GM12878 (cell line): ENCODE results near the gene SF1. TPM values are rescaled to one million over a fixed set of nuclear protein-coding genes. Genes with fewer than 3 reads are reported as not detected.

Experiments used
- ATAC-seq: fragments of 200-7000 bp; cut with Tn5 transposase; 3 replicates; pipeline ENCODE4 v1.9.1; 2020; ENCODE audit warnings: mild to moderate bottlenecking, moderate library complexity
- BruUV-seq: library from RNA; stranded (reverse); fragments of 400-500 nt; replicated peaks from 2 replicates; lab custom pipeline; 2021; lab: Mats Ljungman, UMichigan
- CTCF ChIA-PET: fragments of 300-600 bp; sonication (Branson Sonifier 250); formaldehyde crosslinking; extraction: SDS; loops from one replicate; lab custom pipeline; 2021; ENCODE audit warnings: inconsistent platforms; lab: Yijun Ruan, JAX
- POLR2A ChIA-PET: fragments of 350-600 bp; formaldehyde crosslinking; extraction: SDS; loops from one replicate; lab custom pipeline; 2021; ENCODE audit warnings: inconsistent platforms; lab: Charles Lee
- RAD21 ChIA-PET: fragments of 300-600 bp; sonication (Branson Sonifier 250); formaldehyde crosslinking; loops from one replicate; lab custom pipeline; 2023; ENCODE audit warnings: antibody characterized with exemption; ENCODE audit not compliant: unreplicated experiment; lab: Charles Lee
- SMC1A ChIA-PET: fragments of 300-600 bp; sonication (Branson Sonifier 250); formaldehyde crosslinking; loops from one replicate; lab custom pipeline; 2023; ENCODE audit not compliant: unreplicated experiment, uncharacterized antibody; lab: Charles Lee
- DNase-seq: peaks from one replicate; pipeline ENCODE4 v3.0.0-alpha.2; 2011; ENCODE audit warnings: low read depth, low spot score
- FAIRE-seq: peaks from 3 replicates; lab custom pipeline; 2011; peaks lifted over from hg19 to GRCh38; lab: Jason Lieb, UNC
- H2AFZ ChIP-seq: 2 replicates; pipeline ENCODE4 v1.6.0; 2011; ENCODE audit warnings: low read depth, low read length, control low read depth; ENCODE audit not compliant: control insufficient read depth
- H3K27ac ChIP-seq: 2 replicates; pipeline ENCODE4 v1.5.1; 2011; ENCODE audit warnings: control low read depth; ENCODE audit not compliant: control insufficient read depth, insufficient read depth
- H3K27me3 ChIP-seq, 2 experiments: replicated peaks in 1 of 2; 2 replicates each; pipeline versions ENCODE4 v1.6.0 to v1.6.1; 2011; ENCODE audit warnings: low read length in 1 of 2; ENCODE audit not compliant: control insufficient read depth in 2 of 2, insufficient read depth in 2 of 2
- H3K36me3 ChIP-seq, 2 experiments: 2 replicates each; pipeline ENCODE4 v1.5.1; 2011; ENCODE audit warnings: low read length in 1 of 2; ENCODE audit not compliant: control insufficient read depth in 2 of 2, insufficient read depth in 2 of 2
- H3K4me1 ChIP-seq: 2 replicates; pipeline ENCODE4 v1.6.1; 2011; ENCODE audit warnings: mild to moderate bottlenecking, low read length, moderate library complexity, mixed read lengths; ENCODE audit not compliant: control insufficient read depth, insufficient read depth
- H3K4me2 ChIP-seq: 2 replicates; pipeline ENCODE4 v1.6.0; 2011; ENCODE audit warnings: control low read depth; ENCODE audit not compliant: control insufficient read depth, insufficient read depth
- H3K4me3 ChIP-seq: fragments of 200-600 bp; sonication (generic); 2 replicates; pipeline ENCODE4 v1.5.1; 2016
- H3K79me2 ChIP-seq: 2 replicates; pipeline ENCODE4 v1.6.0; 2011; ENCODE audit warnings: low read length; ENCODE audit not compliant: control insufficient read depth, insufficient read depth
- H3K9ac ChIP-seq: 2 replicates; pipeline ENCODE4 v1.8.0; 2011; ENCODE audit warnings: low read length, control low read depth, mixed read lengths; ENCODE audit not compliant: control insufficient read depth, insufficient read depth
- H3K9me3 ChIP-seq: replicated peaks from 3 replicates; pipeline ENCODE4 v1.5.1; 2011; ENCODE audit warnings: mild to moderate bottlenecking, low read length; ENCODE audit not compliant: control insufficient read depth, insufficient read depth
- H4K20me1 ChIP-seq: 2 replicates; pipeline ENCODE4 v1.6.0; 2011; ENCODE audit not compliant: control insufficient read depth, insufficient read depth
- JUNB ChIP-seq: IDR thresholded peaks from 2 replicates; pipeline ENCODE4 v1.6.1; 2016; ENCODE audit warnings: antibody characterized with exemption, mild to moderate bottlenecking
- MAX ChIP-seq: IDR thresholded peaks from 2 replicates; pipeline ENCODE4 v1.6.1; 2012; ENCODE audit warnings: low read depth, low read length, improper control_type of control experiment
- MYC ChIP-seq: IDR thresholded peaks from 2 replicates; pipeline ENCODE4 v1.6.1; 2011; ENCODE audit warnings: mild to moderate bottlenecking, low read length, moderate library complexity, inconsistent platforms; ENCODE audit not compliant: insufficient read depth, insufficient replicate concordance, insufficient read length, severe bottlenecking
- NBN ChIP-seq: fragments of 450-650 bp; IDR thresholded peaks from 2 replicates; pipeline ENCODE4 v1.6.1; 2016
- NFIC ChIP-seq: IDR thresholded peaks from 2 replicates; pipeline ENCODE4 v1.6.1; 2012; ENCODE audit warnings: low read depth, mild to moderate bottlenecking, inconsistent platforms, low read length, moderate library complexity
- NR2F1 ChIP-seq: fragments of 450-650 bp; conservative IDR thresholded peaks from 2 replicates; pipeline ENCODE4 v1.6.1; 2017; ENCODE audit warnings: mild to moderate bottlenecking
- WGBS: methylation state at CpG from one replicate; pipeline ENCODE4 v1.1.6; 2016; ENCODE audit warnings: low lambda C conversion rate; ENCODE audit not compliant: insufficient replicate concordance, insufficient coverage; ENCODE audit errors: missing lambda C conversion rate; 5-methylcytosine and 5-hydroxymethylcytosine counted together
- in situ Hi-C: fragments of 300-500 bp; cut with MboI; formaldehyde crosslinking; loops from 9 replicates; pipeline ENCODE4 v1.14.3; 2018; ENCODE audit warnings: mixed read lengths
- intact Hi-C: fragments of 100-400 bp; cut with micrococcal nuclease; formaldehyde crosslinking; loops from one replicate; pipeline ENCODE4 v1.14.2; 2022; ENCODE audit not compliant: unreplicated experiment
- polyA plus RNA-seq, 11 experiments: library from polyadenylated mRNA; depleted of rRNA in 4 of 11; unstranded in 6 of 11; stranded (reverse) in 5 of 11; fragments of >200 nt; fragmentation: Nextera tagmentation in 4 of 11; fragmentation: Illumina TruSeq in 1 of 11; extraction: Ambion mirVana in 4 of 11; extraction: Trizol in 1 of 11; gene quantifications; 1 replicate in 1 of 11; 2 replicates in 10 of 11; pipeline versions ENCODE4 v1.2.1 to v1.2.3, GENCODE V29; 2011 to 2016; ENCODE audit warnings: inconsistent platforms in 2 of 11, missing spikeins in 2 of 11, low read depth in 1 of 11
- total RNA-seq, 4 experiments: library from RNA; depleted of rRNA in 3 of 4; stranded (reverse); fragments of >200 nt in 3 of 4; fragmentation: Illumina TruSeq in 1 of 4; extraction: Trizol in 1 of 4; gene quantifications; 2 replicates each; pipeline versions ENCODE4 v1.2.1 to v1.2.3, GENCODE V29; 2013 to 2021

Gene SF1
- total and polyA plus RNA-seq, 10 of the 15 experiments (the other 5 are each of a cell fraction or from before 2014, with no cell fraction given), result 13.6 to 337 (median 103) TPM

- H3K27me3 ChIP-seq, result peaks cover 3 to 7% of the 10 kb centered on the region in 2 experiments; a peak in 3 of 4 replicates
- H3K4me3 ChIP-seq, result no peak overlapping the region
- WGBS, result 50% methylated on average over 13 of the region's 13 CpGs
- ChIA-PET RAD21 (interaction anchor here (1.0 to 2.6 kb wide), 4 partner anchors 12 to 63 kb away, joined by 3 to 12 read pairs (median 4); no protein-coding TSS in a partner anchor), POLR2A (interaction anchor here (0.9 kb wide), 1 partner anchor 17 kb away, joined by 3 read pairs; no protein-coding TSS in a partner anchor), SMC1A (interaction anchor here (0.9 to 1.7 kb wide), 4 partner anchors 12 to 29 kb away, joined by 3 to 7 read pairs (median 4); no protein-coding TSS in a partner anchor), CTCF (interaction anchor here (0.5 to 6.7 kb wide), 5 partner anchors 8 to 28 kb away, joined by 3 to 58 read pairs (median 4); no protein-coding TSS in a partner anchor)
- no peak overlapping the region for H3K9ac ChIP-seq
- no peaks in the 10 kb centered on the region; a peak in 1 of 4 replicates for H3K36me3 ChIP-seq
- H3K4me1 ChIP-seq, result peaks cover 7% of the 10 kb centered on the region
- no peaks in the 10 kb centered on the region for H3K9me3 ChIP-seq
- TF ChIP-seq MAX (no peak), NFIC (no peak), NBN (no peak), JUNB (no peak), MYC (no peak), NR2F1 (no peak)
- FAIRE-seq, result no peak
- no peak for DNase-seq
- H3K4me2 ChIP-seq, result no peak overlapping the region
- H2AFZ ChIP-seq, result no peak overlapping the region
- H3K79me2 ChIP-seq, result no peaks in the 10 kb centered on the region
- no peak; the same call in 2 of the 3 replicates for ATAC-seq
- H4K20me1 ChIP-seq, result no peaks in the 10 kb centered on the region
- intact Hi-C loops, result no loop called here
- in situ Hi-C loops, result no loop called here
- BruUV-seq, result no TSS peak
- no peak overlapping the region for H3K27ac ChIP-seq
Measured at GRCh38 chr11:64715756-64716472, 62.4 kb downstream of the SF1 start.
